PC-3 (cell line): Measurements from ENCODE around the gene SFMBT2. TPM values are rescaled to one million over a fixed set of nuclear protein-coding genes. Genes with fewer than 3 reads are reported as not detected.

Experiments used
- ATAC-seq: fragments of 200-7000 bp; cut with Tn5 transposase; 2 replicates; pipeline ENCODE4 v1.9.1; 2020; ENCODE audit warnings: mild to moderate bottlenecking, moderate library complexity
- BruUV-seq: library from RNA; stranded (reverse); fragments of 400-500 nt; replicated peaks from 2 replicates; lab custom pipeline; 2021; lab: Mats Ljungman, UMichigan
- CTCF ChIA-PET: fragments of 300-600 bp; sonication (Branson Sonifier 250); formaldehyde crosslinking; loops from one replicate; lab custom pipeline; 2022; ENCODE audit warnings: antibody characterized with exemption; lab: Charles Lee
- POLR2A ChIA-PET: fragments of 300-600 bp; sonication (Branson Sonifier 250); formaldehyde crosslinking; loops from one replicate; lab custom pipeline; 2022; ENCODE audit warnings: antibody characterized with exemption; ENCODE audit not compliant: unreplicated experiment; lab: Charles Lee
- DNase-seq: peaks from one replicate; pipeline ENCODE4 v3.0.0-alpha.2; 2015
- H2AFZ ChIP-seq: fragments of 300-600 bp; sonication (generic); 2 replicates; pipeline ENCODE4 v1.6.0; 2016; ENCODE audit warnings: antibody characterized with exemption, low read length
- H3F3A ChIP-seq: fragments of 300-600 bp; sonication (generic); one replicate; pipeline ENCODE4 v1.6.0; 2017; ENCODE audit warnings: antibody characterized with exemption, low read length, control low read depth, mild to moderate bottlenecking; ENCODE audit not compliant: unreplicated experiment
- H3K27ac ChIP-seq: fragments of 300-600 bp; sonication (generic); 2 replicates; pipeline ENCODE4 v1.5.1; 2016; ENCODE audit warnings: mild to moderate bottlenecking, low read length
- H3K27me3 ChIP-seq: fragments of 300-600 bp; sonication (generic); 2 replicates; pipeline ENCODE4 v1.6.1; 2016; ENCODE audit warnings: low read length, mixed read lengths
- H3K36me3 ChIP-seq: fragments of 300-600 bp; sonication (generic); 2 replicates; pipeline ENCODE4 v1.6.1; 2016; ENCODE audit warnings: low read depth, mixed run types, low read length, mixed read lengths
- H3K4me1 ChIP-seq: fragments of 300-600 bp; sonication (generic); 2 replicates; pipeline ENCODE4 v1.5.1; 2016; ENCODE audit warnings: low read length; ENCODE audit not compliant: insufficient read depth
- H3K4me2 ChIP-seq: fragments of 300-600 bp; sonication (generic); 2 replicates; pipeline ENCODE4 v1.6.0; 2016; ENCODE audit warnings: low read length
- H3K4me3 ChIP-seq: fragments of 300-600 bp; sonication (generic); 2 replicates; pipeline ENCODE4 v1.5.1; 2016; ENCODE audit warnings: mild to moderate bottlenecking, low read length, mixed read lengths
- H3K79me2 ChIP-seq: fragments of 300-600 bp; sonication (generic); 2 replicates; pipeline ENCODE4 v1.6.1; 2017; ENCODE audit warnings: low read length, mixed read lengths
- H3K9ac ChIP-seq: fragments of 300-600 bp; sonication (generic); 2 replicates; pipeline ENCODE4 v1.6.0; 2016; ENCODE audit warnings: mild to moderate bottlenecking, low read length
- H3K9me2 ChIP-seq: fragments of 300-600 bp; sonication (generic); replicated peaks from 2 replicates; pipeline ENCODE4 v1.6.1; 2016; ENCODE audit warnings: mixed run types, low read length, mixed read lengths
- H3K9me3 ChIP-seq: fragments of 300-600 bp; sonication (generic); 2 replicates; pipeline ENCODE4 v1.6.1; 2016; ENCODE audit warnings: low read length, mixed read lengths
- H4K20me1 ChIP-seq: fragments of 300-600 bp; sonication (generic); 2 replicates; pipeline ENCODE4 v1.6.1; 2016; ENCODE audit warnings: low read length, mixed read lengths
- CTCF ChIP-seq: fragments of 300-600 bp; sonication (generic); conservative IDR thresholded peaks from 2 replicates; pipeline ENCODE4 v1.5.1; 2017; ENCODE audit warnings: antibody characterized with exemption, low read depth, mild to moderate bottlenecking, low read length
- EZH2 ChIP-seq: fragments of 300-600 bp; sonication (generic); IDR thresholded peaks from one replicate; pipeline ENCODE4 v1.6.1; 2017; ENCODE audit warnings: antibody characterized with exemption, mild to moderate bottlenecking, low read length; ENCODE audit not compliant: unreplicated experiment
- EZH2phosphoT487 ChIP-seq: fragments of 300-600 bp; sonication (generic); IDR thresholded peaks from 2 replicates; pipeline ENCODE4 v1.6.1; 2018; ENCODE audit warnings: mild to moderate bottlenecking, antibody characterized with exemption, low read length, borderline replicate concordance
- intact Hi-C: fragments of 100-400 bp; cut with micrococcal nuclease; formaldehyde crosslinking; loops from 2 replicates; pipeline ENCODE4 v1.9.0; 2023
- total RNA-seq: library from RNA; depleted of rRNA; stranded (reverse); fragments of >200 nt; gene quantifications from 2 replicates; pipeline ENCODE4 v1.2.3, GENCODE V29; 2014

The SFMBT2 gene
- total RNA-seq, 1 experiment from 2014 or later, result 1.9 TPM

GRCh38 chr10:7134448-7134847, 276.4 kb downstream of the SFMBT2 start:
- H3K9ac ChIP-seq, result no peak overlapping the region
- H3K36me3 ChIP-seq, result no peaks in the 10 kb centered on the region
- TF ChIP-seq EZH2 (no peak), CTCF (no peak), EZH2phosphoT487 (no peak)
- POLR2A ChIA-PET, result no interaction called here
- intact Hi-C loops, result no loop called here
- H3K4me2 ChIP-seq, result no peak overlapping the region
- H3K27ac ChIP-seq, result no peak overlapping the region
- no peaks in the 10 kb centered on the region for H3K9me2 ChIP-seq
- no peaks in the 10 kb centered on the region for H3K4me1 ChIP-seq
- no peaks in the 10 kb centered on the region for H4K20me1 ChIP-seq
- H3K79me2 ChIP-seq, result no peaks in the 10 kb centered on the region
- ATAC-seq (no peak), DNase-seq (no peak)
- H3K27me3 ChIP-seq, result no peaks in the 10 kb centered on the region
- H2AFZ ChIP-seq, result no peak overlapping the region
- BruUV-seq, result no TSS peak
- H3K9me3 ChIP-seq, result no peaks in the 10 kb centered on the region
- H3F3A ChIP-seq, result no peaks in the 10 kb centered on the region
- H3K4me3 ChIP-seq, result no peak overlapping the region
- CTCF ChIA-PET, result no interaction called here

GRCh38 chr10:7133958-7134357, 276.9 kb downstream of the SFMBT2 start:
- Histone ChIP-seq H2AFZ (no peak overlapping the region), H4K20me1 (no peaks in the 10 kb centered on the region), H3K4me3 (no peak overlapping the region), H3K36me3 (no peaks in the 10 kb centered on the region), H3K9me2 (no peaks in the 10 kb centered on the region), H3K27ac (no peak overlapping the region), H3F3A (no peaks in the 10 kb centered on the region), H3K9ac (no peak overlapping the region), H3K4me2 (no peak overlapping the region), H3K27me3 (no peaks in the 10 kb centered on the region), H3K9me3 (no peaks in the 10 kb centered on the region), H3K79me2 (no peaks in the 10 kb centered on the region), H3K4me1 (no peaks in the 10 kb centered on the region)
- ATAC-seq, result no peak
- ChIA-PET POLR2A (no interaction called here), CTCF (no interaction called here)
- intact Hi-C loops, result no loop called here
- no TSS peak for BruUV-seq
- no peak for DNase-seq
- TF ChIP-seq EZH2phosphoT487 (no peak), EZH2 (no peak), CTCF (no peak)

- no peaks in the 10 kb centered on the region for H3K36me3 ChIP-seq
- H2AFZ ChIP-seq, result no peak overlapping the region
- ChIA-PET POLR2A (no interaction called here), CTCF (no interaction called here)
- TF ChIP-seq CTCF, result no peak
- no peak for TF ChIP-seq EZH2
- TF ChIP-seq EZH2phosphoT487, result no peak
- no peaks in the 10 kb centered on the region for H3F3A ChIP-seq
- DNase-seq, result no peak
- H3K27ac ChIP-seq, result no peak overlapping the region
- intact Hi-C loops, result no loop called here
- no TSS peak for BruUV-seq
- H3K79me2 ChIP-seq, result no peaks in the 10 kb centered on the region
- no peaks in the 10 kb centered on the region for H3K9me3 ChIP-seq
- no peaks in the 10 kb centered on the region for H3K27me3 ChIP-seq
- H4K20me1 ChIP-seq, result no peaks in the 10 kb centered on the region
- H3K4me1 ChIP-seq, result no peaks in the 10 kb centered on the region
- ATAC-seq, result no peak
- no peak overlapping the region for H3K4me2 ChIP-seq
- no peak overlapping the region for H3K9ac ChIP-seq
- no peak overlapping the region for H3K4me3 ChIP-seq
- no peaks in the 10 kb centered on the region for H3K9me2 ChIP-seq
These were observed 277.6 kb downstream of the SFMBT2 start for GRCh38 chr10:7133278-7133677.
